ENCODE data around the gene MTG2.

- no peak for TF ChIP-seq CTCF (IDR thresholded peaks at IDR 0.05)
- no peak for TF ChIP-seq POLR2A (IDR thresholded peaks at IDR 0.05)
Measured at GRCh38 chr20:62203378-62204030, 20.7 kb downstream of the MTG2 start.
